IMR-90 (cell line): ENCODE data around the gene ROM1. TPM values are rescaled to one million over a fixed set of nuclear protein-coding genes. Genes with fewer than 3 reads are reported as not detected.

Source experiments
- ATAC-seq: fragments of 200-7000 bp; cut with Tn5 transposase; 2 replicates; pipeline ENCODE4 v1.9.1; 2020; ENCODE audit warnings: low read depth, mild to moderate bottlenecking, moderate library complexity
- BruUV-seq: library from RNA; stranded (reverse); fragments of 400-500 nt; replicated peaks from 2 replicates; lab custom pipeline; 2021; lab: Mats Ljungman, UMichigan
- CTCF ChIA-PET: fragments of 300-600 bp; formaldehyde crosslinking; extraction: SDS; loops from one replicate; lab custom pipeline; 2021; ENCODE audit warnings: antibody characterized with exemption; lab: Yijun Ruan, JAX
- POLR2A ChIA-PET: fragments of 300-600 bp; sonication (Branson Sonifier 250); formaldehyde crosslinking; loops from one replicate; lab custom pipeline; 2022; ENCODE audit warnings: antibody characterized with exemption; ENCODE audit not compliant: unreplicated experiment; lab: Charles Lee
- DNase-seq: peaks from one replicate; pipeline ENCODE4 v3.0.0; 2013
- H2AFZ ChIP-seq: replicated peaks from 2 replicates; pipeline ENCODE3; 2013; ENCODE audit warnings: low read length, mild to moderate bottlenecking; ENCODE audit not compliant: poor library complexity
- H2AK5ac ChIP-seq: 2 replicates; pipeline ENCODE4 v1.6.1; 2013; ENCODE audit warnings: low read depth, low read length, inconsistent platforms
- H2AK9ac ChIP-seq: replicated peaks from 2 replicates; pipeline ENCODE3; 2013; ENCODE audit warnings: mild to moderate bottlenecking, low read depth, low read length, moderate library complexity; ENCODE audit not compliant: poor library complexity
- H2BK120ac ChIP-seq: 2 replicates; pipeline ENCODE4 v1.6.1; 2013; ENCODE audit warnings: low read depth, low read length, inconsistent platforms
- H2BK15ac ChIP-seq: 3 replicates; pipeline ENCODE4 v1.6.1; 2013; ENCODE audit warnings: low read depth, low read length, inconsistent platforms
- H2BK20ac ChIP-seq: 2 replicates; pipeline ENCODE4 v1.6.1; 2013; ENCODE audit warnings: low read depth, mild to moderate bottlenecking, inconsistent platforms, low read length, moderate library complexity
- H2BK5ac ChIP-seq: 2 replicates; pipeline ENCODE4 v1.6.1; 2013; ENCODE audit warnings: mild to moderate bottlenecking, low read depth, low read length, inconsistent platforms; ENCODE audit not compliant: poor library complexity, severe bottlenecking
- H3K14ac ChIP-seq: replicated peaks from 2 replicates; pipeline ENCODE4 v1.6.1; 2013; ENCODE audit warnings: low read depth, low read length, inconsistent platforms
- H3K18ac ChIP-seq: 2 replicates; pipeline ENCODE4 v1.6.1; 2013; ENCODE audit warnings: low read depth, low read length, control low read depth
- H3K23ac ChIP-seq: 2 replicates; pipeline ENCODE4 v1.6.1; 2013; ENCODE audit warnings: low read depth, low read length, inconsistent platforms
- H3K27ac ChIP-seq: 2 replicates; pipeline ENCODE4 v1.5.1; 2013; ENCODE audit warnings: mild to moderate bottlenecking, control low read depth, low read length; ENCODE audit not compliant: insufficient read depth
- H3K27me3 ChIP-seq: 2 replicates; pipeline ENCODE4 v1.6.1; 2013; ENCODE audit warnings: low read length; ENCODE audit not compliant: control insufficient read depth, insufficient read depth
- H3K36me3 ChIP-seq: 2 replicates; pipeline ENCODE4 v1.6.1; 2013; ENCODE audit warnings: low read length, mixed read lengths; ENCODE audit not compliant: control insufficient read depth, insufficient read depth
- H3K4ac ChIP-seq: 2 replicates; pipeline ENCODE4 v1.6.1; 2013; ENCODE audit warnings: low read depth, low read length, inconsistent platforms
- H3K4me1 ChIP-seq: 2 replicates; pipeline ENCODE4 v1.6.1; 2013; ENCODE audit warnings: low read length, mixed read lengths; ENCODE audit not compliant: control insufficient read depth, insufficient read depth
- H3K4me2 ChIP-seq: 2 replicates; pipeline ENCODE4 v1.6.1; 2013; ENCODE audit warnings: low read depth, mild to moderate bottlenecking, control low read depth, low read length, moderate library complexity
- H3K4me3 ChIP-seq: 2 replicates; pipeline ENCODE4 v1.5.1; 2013; ENCODE audit warnings: low read depth, mild to moderate bottlenecking, control low read depth, low read length, moderate library complexity; ENCODE audit not compliant: insufficient read depth
- H3K56ac ChIP-seq: 2 replicates; pipeline ENCODE4 v1.6.1; 2013; ENCODE audit warnings: low read length, inconsistent platforms; ENCODE audit not compliant: insufficient read depth; ENCODE audit errors: extremely low read depth
- H3K79me1 ChIP-seq, 2 experiments: 2 replicates each; pipeline ENCODE4 v1.6.1; 2013; ENCODE audit warnings: low read length in 2 of 2, inconsistent platforms in 1 of 2, low read depth in 1 of 2
- H3K9ac ChIP-seq: 2 replicates; pipeline ENCODE4 v1.6.1; 2013; ENCODE audit warnings: low read depth, low read length, control low read depth
- H3K9me1 ChIP-seq: 2 replicates; pipeline ENCODE4 v1.6.1; 2013; ENCODE audit warnings: low read length, inconsistent platforms; ENCODE audit not compliant: insufficient read depth
- H3K9me3 ChIP-seq: 2 replicates; pipeline ENCODE4 v1.6.1; 2013; ENCODE audit warnings: low read length; ENCODE audit not compliant: control insufficient read depth, insufficient read depth
- H4K20me1 ChIP-seq: 2 replicates; pipeline ENCODE4 v1.6.1; 2013; ENCODE audit warnings: low read length, inconsistent platforms; ENCODE audit not compliant: insufficient read depth
- H4K5ac ChIP-seq: 2 replicates; pipeline ENCODE4 v1.6.1; 2013; ENCODE audit warnings: mild to moderate bottlenecking, low read depth, low read length, control low read depth
- H4K8ac ChIP-seq, 2 experiments: 2 replicates each; pipeline ENCODE4 v1.6.1; 2013; ENCODE audit warnings: low read depth in 2 of 2, low read length in 2 of 2, control low read depth in 1 of 2, inconsistent platforms in 1 of 2
- H4K91ac ChIP-seq: 2 replicates; pipeline ENCODE4 v1.6.1; 2013; ENCODE audit warnings: low read depth, low read length, inconsistent platforms; ENCODE audit not compliant: insufficient read depth
- CTCF ChIP-seq: conservative IDR thresholded peaks from 2 replicates; pipeline ENCODE4 v1.5.1; 2012; ENCODE audit warnings: mild to moderate bottlenecking, low read depth, low read length, improper control_type of control experiment
- MXI1 ChIP-seq: IDR thresholded peaks from 2 replicates; pipeline ENCODE4 v1.6.1; 2012; ENCODE audit warnings: low read depth, mild to moderate bottlenecking, low read length, moderate library complexity, borderline replicate concordance
- WGBS, 2 experiments: methylation state at CpG; one replicate each; pipeline versions ENCODE4 v1.1.5 to v1.1.7; 2013; ENCODE audit warnings: missing lambda C conversion rate in 2 of 2; ENCODE audit not compliant: insufficient read length in 1 of 2; ENCODE audit errors: extremely low coverage in 2 of 2; 5-methylcytosine and 5-hydroxymethylcytosine counted together
- dilution Hi-C: fragments of 300-500 bp; cut with HindIII; formaldehyde crosslinking; loops from one replicate; pipeline ENCODE4 v1.14.3; 2018; ENCODE audit warnings: low sequenced_read_pairs; ENCODE audit not compliant: unreplicated experiment
- in situ Hi-C: fragments of 300-500 bp; cut with MboI; formaldehyde crosslinking; loops from 3 replicates; pipeline ENCODE4 v1.14.3; 2019; ENCODE audit warnings: low sequenced_read_pairs, inconsistent platforms, mixed read lengths
- intact Hi-C: fragments of 100-400 bp; cut with micrococcal nuclease; formaldehyde crosslinking; loops from 2 replicates; pipeline ENCODE4 v1.10.0; 2022
- polyA plus RNA-seq, 3 experiments: library from polyadenylated mRNA; depleted of rRNA; stranded (reverse); fragments of >200 nt; gene quantifications; 2 replicates each; pipeline ENCODE4 v1.2.3, GENCODE V29; 2012; ENCODE audit warnings: low replicate concordance in 1 of 3
- total RNA-seq: library from RNA; depleted of rRNA; stranded (reverse); fragments of >200 nt; gene quantifications from 2 replicates; pipeline ENCODE4 v1.2.3, GENCODE V29; 2012

The ROM1 gene
- total and polyA plus RNA-seq, 2 of the 4 experiments (the other 2 are of a cell fraction): 2.2 to 2.5 TPM

DNA sequence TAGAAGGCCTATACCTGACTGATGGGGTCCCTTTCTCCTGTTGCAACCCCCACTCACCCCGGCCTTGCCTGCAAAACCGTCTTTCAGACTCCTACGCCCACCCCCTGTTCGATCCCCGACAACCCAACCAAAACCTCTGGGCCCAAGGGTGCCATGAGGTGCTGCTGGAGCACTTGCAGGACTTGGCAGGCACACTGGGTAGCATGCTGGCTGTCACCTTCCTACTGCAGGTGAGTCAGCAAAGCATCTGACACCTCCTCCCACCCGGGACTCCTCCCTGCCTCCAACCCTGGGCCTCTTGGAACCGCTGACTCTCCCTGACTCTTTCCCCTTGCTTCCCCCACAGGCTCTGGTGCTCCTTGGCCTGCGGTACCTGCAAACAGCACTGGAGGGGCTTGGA, 1.2 kb downstream of the ROM1 start:
- no peak for TF ChIP-seq CTCF
- TF ChIP-seq MXI1: peak; percentile 50; the same call in 1 of the 2 replicates
- H3K23ac ChIP-seq: no peak overlapping the region
- H4K91ac ChIP-seq: no peak overlapping the region
- no peaks in the 10 kb centered on the region for H3K27me3 ChIP-seq
- POLR2A ChIA-PET: no interaction called here
- H4K5ac ChIP-seq: no peak overlapping the region
- H3K79me1 ChIP-seq: peaks cover 19 to 25% of the 10 kb centered on the region in 2 experiments
- H3K4me3 ChIP-seq: no peak overlapping the region
- no peak overlapping the region for H2BK20ac ChIP-seq
- H2BK120ac ChIP-seq: no peak overlapping the region
- dilution Hi-C loops (no loop called here), in situ Hi-C loops (no loop called here), intact Hi-C loops (loop anchor here (5.0 kb wide), 1 partner anchor 248 kb away; no protein-coding TSS in a partner anchor)
- CTCF ChIA-PET: no interaction called here
- peaks cover 10% of the 10 kb centered on the region for H3K4me1 ChIP-seq
- WGBS, 2 experiments: 89% methylated on average over 5 of the region's 8 CpGs; no CpG with 5 or more reads in 1 of the 2 experiments
- H2BK5ac ChIP-seq: no peak overlapping the region
- no peak overlapping the region for H2BK15ac ChIP-seq
- H3K9me3 ChIP-seq: no peaks in the 10 kb centered on the region
- H3K18ac ChIP-seq: no peak overlapping the region
- no peak overlapping the region for H3K9ac ChIP-seq
- no peak overlapping the region for H2AK5ac ChIP-seq
- H2AFZ ChIP-seq: no peak overlapping the region
- peaks cover 28% of the 10 kb centered on the region for H3K36me3 ChIP-seq
- H3K27ac ChIP-seq: no peak overlapping the region
- H3K9me1 ChIP-seq: no peaks in the 10 kb centered on the region
- H3K14ac ChIP-seq: no peak overlapping the region
- no peak overlapping the region for H3K4me2 ChIP-seq
- no peak overlapping the region for H3K4ac ChIP-seq
- H3K56ac ChIP-seq: no peak overlapping the region
- no TSS peak for BruUV-seq
- no peak overlapping the region for H2AK9ac ChIP-seq
- DNase-seq (no peak), ATAC-seq (no peak)
- peaks cover 11% of the 10 kb centered on the region for H4K20me1 ChIP-seq
- no peak overlapping the region for H4K8ac ChIP-seq
